K562 (cell line): ENCODE results near the gene ZDHHC8. TPM values are rescaled to one million over a fixed set of nuclear protein-coding genes. Genes with fewer than 3 reads are reported as not detected.

Experiments
- ATF3 ChIP-seq, 2 experiments: fragments of 450-650 bp in 1 of 2; sonication (generic) in 1 of 2; formaldehyde crosslinking in 1 of 2; IDR thresholded peaks in 1 of 2; conservative IDR thresholded peaks in 1 of 2; 2 replicates each; pipeline versions ENCODE4 v1.6.1 to v1.8.1; 2016 to 2023; ENCODE audit warnings: mild to moderate bottlenecking in 2 of 2, moderate library complexity in 2 of 2, inconsistent platforms in 1 of 2, missing genetic modification reagents in 1 of 2
- JUN ChIP-seq, 2 experiments: sonication (generic) in 1 of 2; formaldehyde crosslinking in 1 of 2; IDR thresholded peaks; 2 replicates each; pipeline versions ENCODE4 v1.6.1 to v1.8.0; 2012 to 2022; ENCODE audit warnings: borderline replicate concordance in 2 of 2, mild to moderate bottlenecking in 2 of 2, improper control_type of control experiment in 1 of 2, low read depth in 1 of 2, low read length in 1 of 2, missing genetic modification reagents in 1 of 2
- MTA1 ChIP-seq: fragments of 450-650 bp; IDR thresholded peaks from 2 replicates; pipeline ENCODE4 v1.6.1; 2017; ENCODE audit warnings: borderline replicate concordance
- POLR2G ChIP-seq: fragments of 200-400 bp; formaldehyde crosslinking; IDR thresholded peaks from 2 replicates; pipeline ENCODE4 v1.6.1; 2017; ENCODE audit warnings: low read depth, mild to moderate bottlenecking, antibody characterized with exemption, low read length, moderate library complexity
- SIRT6 ChIP-seq: IDR thresholded peaks from one replicate; pipeline ENCODE4 v1.6.1; 2012; ENCODE audit warnings: low read depth, mild to moderate bottlenecking, control low read depth, inconsistent platforms, low read length, moderate library complexity
- YY1 ChIP-seq, 3 experiments: IDR thresholded peaks; 2 replicates each; pipeline ENCODE4 v1.6.1; 2011; ENCODE audit warnings: low read length in 2 of 3, mild to moderate bottlenecking in 2 of 3, moderate library complexity in 2 of 3, borderline replicate concordance in 1 of 3, control low read depth in 1 of 3, low read depth in 1 of 3; ENCODE audit not compliant: insufficient read depth in 3 of 3, insufficient replicate concordance in 2 of 3, control insufficient read depth in 1 of 3, insufficient read length in 1 of 3; ENCODE audit errors: extremely low read depth in 1 of 3
- ZBTB40 ChIP-seq, 2 experiments: fragments of 450-650 bp in 1 of 2; sonication (generic) in 1 of 2; formaldehyde crosslinking in 1 of 2; IDR thresholded peaks; 2 replicates each; pipeline versions ENCODE4 v1.7.1 to v1.9.0; 2016 to 2022; ENCODE audit warnings: inconsistent platforms in 1 of 2, mild to moderate bottlenecking in 1 of 2, missing genetic modification reagents in 1 of 2
- polyA plus RNA-seq, 8 experiments: library from polyadenylated mRNA; depleted of rRNA in 4 of 8; stranded (reverse) in 5 of 8; unstranded in 3 of 8; fragments of >200 nt; fragmentation: Nextera tagmentation in 2 of 8; fragmentation: Illumina TruSeq in 1 of 8; extraction: Ambion mirVana in 2 of 8; extraction: Trizol in 1 of 8; gene quantifications; 2 replicates each; pipeline versions ENCODE4 v1.2.1 to v1.2.3, GENCODE V29; 2011 to 2014; ENCODE audit warnings: inconsistent platforms in 1 of 8, missing spikeins in 1 of 8
- total RNA-seq, 7 experiments: library from RNA; depleted of rRNA in 6 of 7; stranded (reverse); fragments of >200 nt in 6 of 7; fragmentation: Illumina TruSeq in 2 of 7; extraction: Trizol in 2 of 7; gene quantifications; 2 replicates each; pipeline versions ENCODE4 v1.2.1 to v1.2.3, GENCODE V29; 2011 to 2021; ENCODE audit warnings: low replicate concordance in 1 of 7
- TF ChIP-seq, protein P1 (sequence below): sonication (generic); formaldehyde crosslinking; IDR thresholded peaks from 2 replicates; pipeline ENCODE4 v1.8.1; 2023; ENCODE audit warnings: mild to moderate bottlenecking, missing genetic modification reagents

ZDHHC8 gene
- total and polyA plus RNA-seq, 9 of the 15 experiments (the other 6 are each of a cell fraction or from before 2014, with no cell fraction given), result 0.04 to 109 (median 16.4) TPM

DNA sequence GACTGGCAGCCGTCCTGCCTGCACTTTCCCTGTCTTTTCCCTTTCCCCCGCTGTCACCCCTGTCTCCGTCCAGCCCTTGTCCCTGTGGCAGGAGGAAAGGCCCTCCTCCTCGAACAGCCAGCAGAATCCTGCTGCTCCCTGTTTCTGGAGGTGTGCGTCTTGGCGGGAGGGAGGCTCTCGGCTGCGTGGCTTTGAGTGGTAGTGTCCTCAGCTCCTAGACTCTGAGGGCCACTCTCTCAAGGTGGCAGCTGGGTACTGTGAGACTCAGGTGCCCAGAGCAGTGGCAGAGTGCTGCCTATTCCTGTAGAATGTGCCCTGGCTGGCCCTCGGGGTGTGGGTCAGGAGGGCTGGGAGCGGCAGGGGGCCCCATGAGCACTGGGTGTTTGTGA lies 24.8 kb upstream of the ZDHHC8 start (continued):
- TF ChIP-seq ZBTB40 (IDR thresholded peaks at IDR 0.05) (no peak), ZBTB40 (CRISPR knock-in tag; IDR thresholded peaks at IDR 0.05) (peak; percentile 42; the same call in 1 of the 2 replicates), JUN (IDR thresholded peaks at IDR 0.05; ENCODE audit: borderline replicate concordance, low read depth, low read length) (no peak), JUN (CRISPR knock-in tag; IDR thresholded peaks at IDR 0.05; ENCODE audit: borderline replicate concordance) (no peak), SIRT6 (no peak), ATF3 (IDR thresholded peaks at IDR 0.05) (no peak), ATF3 (CRISPR knock-in tag; conservative IDR thresholded peaks at IDR 0.05) (no peak), POLR2G (peak; percentile 50), MTA1 (no peak), YY1 (IDR thresholded peaks at IDR 0.05; ENCODE audit: borderline replicate concordance in 1 of 3, control insufficient read depth in 1 of 3, extremely low read depth in 1 of 3, insufficient read depth in 3 of 3, insufficient read length in 1 of 3, insufficient replicate concordance in 2 of 3, low read depth in 1 of 3, low read length in 2 of 3) (no peak)
- TF ChIP-seq, protein P1, sequence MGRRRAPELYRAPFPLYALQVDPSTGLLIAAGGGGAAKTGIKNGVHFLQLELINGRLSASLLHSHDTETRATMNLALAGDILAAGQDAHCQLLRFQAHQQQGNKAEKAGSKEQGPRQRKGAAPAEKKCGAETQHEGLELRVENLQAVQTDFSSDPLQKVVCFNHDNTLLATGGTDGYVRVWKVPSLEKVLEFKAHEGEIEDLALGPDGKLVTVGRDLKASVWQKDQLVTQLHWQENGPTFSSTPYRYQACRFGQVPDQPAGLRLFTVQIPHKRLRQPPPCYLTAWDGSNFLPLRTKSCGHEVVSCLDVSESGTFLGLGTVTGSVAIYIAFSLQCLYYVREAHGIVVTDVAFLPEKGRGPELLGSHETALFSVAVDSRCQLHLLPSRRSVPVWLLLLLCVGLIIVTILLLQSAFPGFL (CRISPR knock-in tag), result no peak
